ENCODE data around the gene ZCWPW1. TPM values are rescaled to one million over a fixed set of nuclear protein-coding genes. Genes with fewer than 3 reads are reported as not detected.
A peak's percentile ranks its signal among the peaks of the same experiment; 100 is the strongest.

The ZCWPW1 gene
- total and polyA plus RNA-seq, 10 of the 15 experiments (the other 5 are each of a cell fraction or from before 2014, with no cell fraction given), result 1.3 to 4.4 (median 3.7) TPM

- ChIA-PET SMC1A (ENCODE audit: uncharacterized antibody, unreplicated experiment) (no interaction called here), POLR2A (no interaction called here), RAD21 (ENCODE audit: unreplicated experiment) (no interaction called here), CTCF (no interaction called here)
- Histone ChIP-seq H3K79me2 (ENCODE audit: control insufficient read depth, insufficient read depth, low read length) (0 out of 2 replicates have a peak, but pooled peaks cover 3% of the 10 kb centered on the region), H4K20me1 (ENCODE audit: control insufficient read depth, insufficient read depth) (no peaks in the 10 kb centered on the region), H3K9ac (ENCODE audit: control insufficient read depth, insufficient read depth, low read length) (no peak overlapping the region), H3K9me3 (replicated peaks; ENCODE audit: control insufficient read depth, insufficient read depth, low read length) (no peaks in the 10 kb centered on the region), H3K4me3 (no peak overlapping the region), H3K36me3 (ENCODE audit: control insufficient read depth in 2 of 2, insufficient read depth in 2 of 2, low read length in 1 of 2) (peaks cover 4 to 6% of the 10 kb centered on the region in 2 experiments; a peak in 3 of 4 replicates), H3K4me2 (ENCODE audit: control insufficient read depth, insufficient read depth) (no peak overlapping the region), H3K27me3 (replicated peaks in 1 of 2; ENCODE audit: control insufficient read depth in 2 of 2, insufficient read depth in 2 of 2, low read length in 1 of 2) (no peaks in the 10 kb centered on the region), H2AFZ (ENCODE audit: control insufficient read depth, low read depth, low read length) (no peak overlapping the region), H3K27ac (ENCODE audit: control insufficient read depth, insufficient read depth) (no peak overlapping the region), H3K4me1 (ENCODE audit: control insufficient read depth, insufficient read depth, low read length) (no peaks in the 10 kb centered on the region)
- no peak for FAIRE-seq
- in situ Hi-C loops (cut with MboI), result loop anchor here (25.0 kb wide), 1 partner anchor 220 kb away; the partner anchor contains the start of gene GIGYF1
- intact Hi-C loops (cut with micrococcal nuclease; ENCODE audit: unreplicated experiment), result no loop called here
- WGBS (ENCODE audit: insufficient coverage, insufficient replicate concordance, low lambda C conversion rate, missing lambda C conversion rate), result 88% methylated on average over 30 of the region's 32 CpGs
- no TSS peak for BruUV-seq (replicated peaks)
- DNase-seq (ENCODE audit: low read depth, low spot score), result no peak
- no peak for ATAC-seq
- no peak for TF ChIP-seq RELB (IDR thresholded peaks at IDR 0.05; ENCODE audit: low read depth)
- no peak for TF ChIP-seq NFYA (IDR thresholded peaks at IDR 0.05; ENCODE audit: borderline replicate concordance, low read depth, low read length)
- no peak for TF ChIP-seq EED (IDR thresholded peaks at IDR 0.05; ENCODE audit: low read depth)
- no peak for TF ChIP-seq SIN3A (IDR thresholded peaks at IDR 0.05; ENCODE audit: low read depth, low read length)
- TF ChIP-seq SP1 (IDR thresholded peaks at IDR 0.05; ENCODE audit: low read depth, low read length), result no peak
- TF ChIP-seq POLR2A (IDR thresholded peaks at IDR 0.05; ENCODE audit: low read depth, low read length), result peak; percentile 40
- no peak for TF ChIP-seq MTA3 (IDR thresholded peaks at IDR 0.05; ENCODE audit: borderline replicate concordance, low read length)
- no peak for TF ChIP-seq PRDM15 (CRISPR knock-in tag; IDR thresholded peaks at IDR 0.05)
Measured at GRCh38 chr7:100466653-100467605, 38.4 kb upstream of the ZCWPW1 start.
